Measurements from ENCODE around the gene KCNH2.

Gene KCNH2

GRCh38 chr7:150950496-150951180, 27.5 kb downstream of the KCNH2 start:
- H3K4me3 ChIP-seq (ENCODE audit: low read depth, low read length) = no peak overlapping the region
- no peaks in the 10 kb centered on the region for H3K79me2 ChIP-seq (ENCODE audit: control insufficient read depth, insufficient read depth, low read length, unreplicated experiment)
- no peaks in the 10 kb centered on the region for H3K36me3 ChIP-seq (ENCODE audit: insufficient read depth, low read length)
- H3K4me1 ChIP-seq (ENCODE audit: control insufficient read depth, insufficient read depth, low read length, unreplicated experiment) = no peaks in the 10 kb centered on the region
- H2AFZ ChIP-seq (ENCODE audit: low read length, unreplicated experiment) = no peak overlapping the region
- peaks cover 12% of the 10 kb centered on the region for H3K27me3 ChIP-seq (ENCODE audit: insufficient read depth, low read length)
- H3K27ac ChIP-seq (ENCODE audit: low read depth, low read length) = no peak overlapping the region

GRCh38 chr7:150949971-150950491, 28.1 kb downstream of the KCNH2 start:
- no peak overlapping the region for H2AFZ ChIP-seq (ENCODE audit: low read length, unreplicated experiment)
- H3K36me3 ChIP-seq (ENCODE audit: insufficient read depth, low read length) = no peaks in the 10 kb centered on the region
- H3K4me1 ChIP-seq (ENCODE audit: control insufficient read depth, insufficient read depth, low read length, unreplicated experiment) = no peaks in the 10 kb centered on the region
- H3K27ac ChIP-seq (ENCODE audit: low read depth, low read length) = no peak overlapping the region
- peaks cover 12% of the 10 kb centered on the region for H3K27me3 ChIP-seq (ENCODE audit: insufficient read depth, low read length)
- no peaks in the 10 kb centered on the region for H3K79me2 ChIP-seq (ENCODE audit: control insufficient read depth, insufficient read depth, low read length, unreplicated experiment)
- H3K4me3 ChIP-seq (ENCODE audit: low read depth, low read length) = no peak overlapping the region

GRCh38 chr7:150949564-150949963, 28.6 kb downstream of the KCNH2 start:
- H3K79me2 ChIP-seq (ENCODE audit: control insufficient read depth, insufficient read depth, low read length, unreplicated experiment) = no peaks in the 10 kb centered on the region
- H3K27ac ChIP-seq (ENCODE audit: low read depth, low read length) = no peak overlapping the region

GRCh38 chr7:150948791-150949251, 29.3 kb downstream of the KCNH2 start:
- H3K4me1 ChIP-seq (ENCODE audit: control insufficient read depth, insufficient read depth, low read length, unreplicated experiment) = no peaks in the 10 kb centered on the region
- peaks cover 12% of the 10 kb centered on the region for H3K27me3 ChIP-seq (ENCODE audit: insufficient read depth, low read length)
- no peak overlapping the region for H3K27ac ChIP-seq (ENCODE audit: low read depth, low read length)
- no peak overlapping the region for H2AFZ ChIP-seq (ENCODE audit: low read length, unreplicated experiment)
- no peaks in the 10 kb centered on the region for H3K79me2 ChIP-seq (ENCODE audit: control insufficient read depth, insufficient read depth, low read length, unreplicated experiment)
- no peak overlapping the region for H3K4me3 ChIP-seq (ENCODE audit: low read depth, low read length)
- no peaks in the 10 kb centered on the region for H3K36me3 ChIP-seq (ENCODE audit: insufficient read depth, low read length)

More at GRCh38 chr7:150949564-150949963, 28.6 kb downstream of the KCNH2 start:
- H2AFZ ChIP-seq (ENCODE audit: low read length, unreplicated experiment) = no peak overlapping the region
- peaks cover 12% of the 10 kb centered on the region for H3K27me3 ChIP-seq (ENCODE audit: insufficient read depth, low read length)
- no peaks in the 10 kb centered on the region for H3K4me1 ChIP-seq (ENCODE audit: control insufficient read depth, insufficient read depth, low read length, unreplicated experiment)
- H3K4me3 ChIP-seq (ENCODE audit: low read depth, low read length) = no peak overlapping the region
- no peaks in the 10 kb centered on the region for H3K36me3 ChIP-seq (ENCODE audit: insufficient read depth, low read length)

GRCh38 chr7:150947761-150948651, 30.1 kb downstream of the KCNH2 start:
- peaks cover 12% of the 10 kb centered on the region for H3K27me3 ChIP-seq (ENCODE audit: insufficient read depth, low read length)
- H3K36me3 ChIP-seq (ENCODE audit: insufficient read depth, low read length) = no peaks in the 10 kb centered on the region
- no peak overlapping the region for H2AFZ ChIP-seq (ENCODE audit: low read length, unreplicated experiment)
- no peak overlapping the region for H3K4me3 ChIP-seq (ENCODE audit: low read depth, low read length)
- H3K79me2 ChIP-seq (ENCODE audit: control insufficient read depth, insufficient read depth, low read length, unreplicated experiment) = no peaks in the 10 kb centered on the region
- H3K27ac ChIP-seq (ENCODE audit: low read depth, low read length) = no peak overlapping the region
- no peaks in the 10 kb centered on the region for H3K4me1 ChIP-seq (ENCODE audit: control insufficient read depth, insufficient read depth, low read length, unreplicated experiment)

- H3K27me3 ChIP-seq (ENCODE audit: insufficient read depth, low read length) = peaks cover 12% of the 10 kb centered on the region
- H2AFZ ChIP-seq (ENCODE audit: low read length, unreplicated experiment) = no peak overlapping the region
- no peaks in the 10 kb centered on the region for H3K36me3 ChIP-seq (ENCODE audit: insufficient read depth, low read length)
- H3K79me2 ChIP-seq (ENCODE audit: control insufficient read depth, insufficient read depth, low read length, unreplicated experiment) = no peaks in the 10 kb centered on the region
- no peaks in the 10 kb centered on the region for H3K4me1 ChIP-seq (ENCODE audit: control insufficient read depth, insufficient read depth, low read length, unreplicated experiment)
- no peak overlapping the region for H3K27ac ChIP-seq (ENCODE audit: low read depth, low read length)
- H3K4me3 ChIP-seq (ENCODE audit: low read depth, low read length) = no peak overlapping the region
These were observed 30.8 kb downstream of the KCNH2 start for GRCh38 chr7:150947241-150947745.

GRCh38 chr7:150946421-150947240, 31.5 kb downstream of the KCNH2 start:
- no peak overlapping the region for H3K27ac ChIP-seq (ENCODE audit: low read depth, low read length)
- H3K4me1 ChIP-seq (ENCODE audit: control insufficient read depth, insufficient read depth, low read length, unreplicated experiment) = no peaks in the 10 kb centered on the region
- H3K79me2 ChIP-seq (ENCODE audit: control insufficient read depth, insufficient read depth, low read length, unreplicated experiment) = no peaks in the 10 kb centered on the region
- no peak overlapping the region for H2AFZ ChIP-seq (ENCODE audit: low read length, unreplicated experiment)
- no peak overlapping the region for H3K4me3 ChIP-seq (ENCODE audit: low read depth, low read length)
- H3K27me3 ChIP-seq (ENCODE audit: insufficient read depth, low read length) = peaks cover 12% of the 10 kb centered on the region
- H3K36me3 ChIP-seq (ENCODE audit: insufficient read depth, low read length) = no peaks in the 10 kb centered on the region

GRCh38 chr7:150945853-150946420, 32.2 kb downstream of the KCNH2 start:
- Histone ChIP-seq H3K79me2 (ENCODE audit: control insufficient read depth, insufficient read depth, low read length, unreplicated experiment) (no peaks in the 10 kb centered on the region), H3K36me3 (ENCODE audit: insufficient read depth, low read length) (no peaks in the 10 kb centered on the region), H3K4me1 (ENCODE audit: control insufficient read depth, insufficient read depth, low read length, unreplicated experiment) (no peaks in the 10 kb centered on the region), H3K4me3 (ENCODE audit: low read depth, low read length) (no peak overlapping the region), H2AFZ (ENCODE audit: low read length, unreplicated experiment) (no peak overlapping the region), H3K27me3 (ENCODE audit: insufficient read depth, low read length) (peaks cover 12% of the 10 kb centered on the region), H3K27ac (ENCODE audit: low read depth, low read length) (no peak overlapping the region)

GRCh38 chr7:150945171-150945852, 32.8 kb downstream of the KCNH2 start:
- H2AFZ ChIP-seq (ENCODE audit: low read length, unreplicated experiment) = no peak overlapping the region
- no peaks in the 10 kb centered on the region for H3K36me3 ChIP-seq (ENCODE audit: insufficient read depth, low read length)
- no peak overlapping the region for H3K4me3 ChIP-seq (ENCODE audit: low read depth, low read length)
- no peaks in the 10 kb centered on the region for H3K4me1 ChIP-seq (ENCODE audit: control insufficient read depth, insufficient read depth, low read length, unreplicated experiment)
- no peaks in the 10 kb centered on the region for H3K79me2 ChIP-seq (ENCODE audit: control insufficient read depth, insufficient read depth, low read length, unreplicated experiment)
- H3K27me3 ChIP-seq (ENCODE audit: insufficient read depth, low read length) = peaks cover 16% of the 10 kb centered on the region
- no peak overlapping the region for H3K27ac ChIP-seq (ENCODE audit: low read depth, low read length)
